HUDEP-2 (cell line): Measurements from ENCODE around the gene OR9Q1.
"Not testable (repeated sequence)": the region's sequence is repeated elsewhere in the genome, so short reads cannot be mapped to it uniquely, and the experiment has no call there.

Experiments
- DNase-seq, 76 experiments: peaks; one replicate each; lab custom pipeline; 2025; ENCODE audit not compliant: unreplicated experiment in 76 of 76; lab: John Stamatoyannopoulos, UW

OR9Q1 gene

GRCh38 chr11:58133309-58134076, 109.8 kb downstream of the OR9Q1 start:
- DNase-seq, result no peak

DNA sequence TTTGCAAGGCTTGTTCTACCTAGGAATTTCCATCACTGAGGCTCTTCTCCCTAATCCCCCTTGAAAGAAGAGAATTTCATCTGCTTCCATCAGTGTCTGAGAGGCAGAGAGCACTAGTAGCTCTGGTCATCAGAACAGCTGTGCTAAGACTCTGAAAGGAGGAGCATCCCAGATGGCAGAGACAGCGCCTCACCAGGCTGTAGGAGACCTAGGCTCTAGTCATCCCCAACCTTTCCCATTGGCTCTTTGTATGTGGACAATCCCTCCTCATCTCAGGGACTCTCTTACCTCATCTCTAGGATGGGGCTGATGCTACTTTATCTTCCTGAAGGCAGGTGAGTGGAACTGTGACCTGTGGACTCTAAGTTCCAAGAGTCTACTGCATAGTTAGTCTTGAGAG, 110.5 kb downstream of the OR9Q1 start:
- no peak for DNase-seq

GRCh38 chr11:58135171-58135570, 111.5 kb downstream of the OR9Q1 start:
- no peak for DNase-seq

- no peak for DNase-seq
Observed at GRCh38 chr11:58142761-58143160, 119.1 kb downstream of the OR9Q1 start.

- no peak for DNase-seq
Observed at GRCh38 chr11:58152781-58153180, 129.1 kb downstream of the OR9Q1 start.

GRCh38 chr11:58164389-58164788, 140.7 kb downstream of the OR9Q1 start:
- no peak for DNase-seq

GRCh38 chr11:58164990-58165389, 141.3 kb downstream of the OR9Q1 start:
- DNase-seq, result no peak

DNA sequence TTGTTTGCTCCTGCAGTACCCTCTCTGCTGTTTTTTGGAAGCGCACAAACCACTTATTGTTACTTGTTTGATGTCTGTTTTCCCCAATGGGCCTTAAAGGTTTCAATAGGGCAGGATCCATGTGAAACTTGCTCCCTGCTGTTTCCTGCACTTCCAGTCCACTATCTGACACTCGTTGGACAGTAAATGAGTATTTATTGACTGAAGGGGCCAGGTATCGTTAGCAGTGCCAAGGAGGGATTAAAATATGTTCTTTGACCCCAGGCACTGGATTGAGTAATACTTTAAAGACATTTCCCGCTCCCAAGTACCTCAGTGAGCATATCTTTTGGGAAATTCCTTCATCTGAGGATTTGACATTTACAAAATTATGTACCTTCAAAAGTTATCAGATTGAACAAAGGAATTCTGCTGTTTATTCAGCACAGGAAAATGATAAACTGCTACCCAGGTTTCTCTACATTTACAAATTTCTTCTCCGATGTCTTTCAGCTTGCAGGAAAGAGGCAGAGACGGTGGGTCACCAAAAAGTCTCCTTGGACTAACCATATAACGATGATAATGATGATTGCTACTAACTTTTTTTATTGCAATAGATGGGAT, 141.9 kb downstream of the OR9Q1 start:
- DNase-seq, result no peak

DNA sequence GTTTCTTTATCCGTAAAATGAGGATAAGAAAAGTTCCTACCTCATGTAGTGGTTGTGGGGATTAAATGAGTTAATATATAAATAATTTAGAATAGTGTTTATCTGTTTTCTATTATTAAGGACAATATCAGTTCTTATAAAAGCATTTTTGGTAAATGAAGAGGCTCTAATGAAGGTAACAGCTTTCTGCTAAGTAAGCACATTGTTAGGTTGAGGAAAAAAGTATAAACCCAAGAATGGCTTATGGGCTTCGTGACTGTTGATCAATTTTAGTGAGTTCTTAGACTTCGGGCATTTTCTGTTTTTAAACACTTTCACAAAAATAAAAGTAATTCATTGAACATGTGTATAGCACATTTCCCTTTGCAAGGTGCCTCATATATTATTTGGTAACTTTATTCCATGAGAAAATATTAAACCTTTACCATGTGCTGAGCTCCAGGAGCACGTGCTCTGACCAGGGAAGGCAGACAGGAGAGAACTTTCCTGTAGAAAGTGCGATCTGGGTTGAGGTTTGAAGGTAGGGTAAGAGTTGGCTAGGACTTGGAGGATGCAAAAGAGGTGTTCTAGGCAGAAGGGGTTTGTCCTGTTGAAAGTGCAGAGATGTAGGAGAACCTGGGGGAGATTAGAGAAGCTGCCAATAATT, 153.9 kb downstream of the OR9Q1 start:
- no peak for DNase-seq

DNA sequence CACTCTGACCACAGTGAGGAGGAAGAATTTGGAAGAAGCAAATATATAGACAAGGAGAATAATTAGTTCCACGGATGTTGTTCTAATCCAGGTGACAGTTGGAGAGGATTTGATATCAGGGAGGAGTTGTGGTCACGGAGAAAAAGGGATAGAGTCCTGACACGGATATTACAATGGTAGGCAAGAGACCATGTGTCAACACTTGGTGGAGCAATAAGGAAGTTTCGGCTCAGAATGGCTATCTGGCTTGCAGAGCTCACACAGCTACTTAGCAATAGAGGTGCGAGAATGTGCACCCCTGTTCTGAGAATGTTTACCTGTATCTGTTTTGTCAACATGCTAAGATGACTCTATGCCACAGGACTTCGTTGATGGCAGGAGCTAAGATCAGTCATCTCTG, 154.8 kb downstream of the OR9Q1 start:
- DNase-seq, result no peak

DNA sequence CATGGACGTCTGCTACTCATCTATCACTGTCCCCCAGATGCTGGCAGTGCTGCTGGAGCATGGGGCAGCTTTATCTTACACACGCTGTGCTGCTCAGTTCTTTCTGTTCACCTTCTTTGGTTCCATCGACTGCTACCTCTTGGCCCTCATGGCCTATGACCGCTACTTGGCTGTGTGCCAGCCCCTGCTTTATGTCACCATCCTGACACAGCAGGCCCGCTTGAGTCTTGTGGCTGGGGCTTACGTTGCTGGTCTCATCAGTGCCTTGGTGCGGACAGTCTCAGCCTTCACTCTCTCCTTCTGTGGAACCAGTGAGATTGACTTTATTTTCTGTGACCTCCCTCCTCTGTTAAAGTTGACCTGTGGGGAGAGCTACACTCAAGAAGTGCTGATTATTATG, 156.0 kb downstream of the OR9Q1 start:
- peak in 1 of 76 experiments; percentile 1 for DNase-seq

- no peak for DNase-seq
Observed at GRCh38 chr11:58186938-58187337, 163.3 kb downstream of the OR9Q1 start.

DNA sequence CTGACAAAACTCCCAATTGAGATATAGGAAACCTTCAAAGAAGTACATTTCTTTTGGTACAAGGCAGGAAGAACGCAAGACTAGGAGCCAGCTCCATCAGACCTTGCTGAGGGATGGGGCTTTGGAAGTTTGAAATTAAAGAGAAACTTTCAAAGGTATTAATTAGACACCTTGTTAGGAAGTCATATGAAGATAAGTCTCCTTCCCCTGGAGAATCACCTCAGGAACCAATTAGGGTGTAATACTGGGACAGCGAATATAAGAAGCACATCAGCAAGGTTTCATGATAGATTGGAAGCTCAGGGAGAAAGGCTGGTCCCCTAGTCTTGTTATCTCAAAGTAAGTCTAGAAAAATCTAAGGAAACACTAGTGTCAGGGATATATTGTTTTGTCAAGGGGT, 165.1 kb downstream of the OR9Q1 start, which contains the start of gene OR9Q2:
TSS of gene OR9Q2 (plus strand) at position 301 of the 400 bp plus-strand sequence. CDS start 1,421 bp downstream, outside the sequence.
- no peak for DNase-seq

DNA sequence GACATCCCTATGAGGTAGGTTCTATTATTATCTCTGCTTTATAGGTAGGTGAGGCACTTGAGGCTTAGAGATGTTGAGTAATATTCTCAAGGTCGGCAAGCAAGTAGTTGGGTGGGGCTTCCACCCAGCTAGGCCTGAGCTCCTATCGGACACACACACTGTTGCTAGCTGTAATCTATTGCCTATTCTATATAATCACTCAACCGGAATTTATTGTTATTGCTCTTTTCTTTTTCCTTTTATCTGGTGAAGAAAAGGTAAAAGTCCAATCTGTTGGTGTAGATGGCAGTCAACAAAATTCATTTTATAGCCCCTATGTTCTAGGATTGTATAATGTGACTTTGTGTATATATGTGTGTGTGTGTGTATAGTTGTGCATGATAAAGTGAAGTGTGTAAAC, 168.5 kb downstream of the OR9Q1 start:
- DNase-seq, result no peak

DNA sequence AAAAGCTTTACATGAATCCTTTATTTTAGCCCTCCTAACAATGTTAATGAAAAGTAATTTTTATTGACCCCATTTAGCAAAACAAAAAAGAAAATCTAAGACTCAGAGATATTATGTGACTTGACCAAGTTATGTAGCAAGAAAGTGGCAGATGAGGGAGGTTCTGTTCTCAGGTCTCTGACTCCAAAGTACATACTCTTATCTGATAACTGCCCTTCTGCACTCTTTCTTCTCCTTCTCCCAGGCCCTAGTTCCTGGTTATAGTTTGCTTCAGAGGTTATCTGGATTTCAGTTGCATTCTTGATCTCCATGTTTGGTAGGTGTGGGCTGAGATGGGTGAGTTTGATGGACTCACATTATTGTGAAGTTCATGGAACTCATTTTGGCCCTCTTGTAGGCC, 169.7 kb downstream of the OR9Q1 start:
- no peak for DNase-seq

DNA sequence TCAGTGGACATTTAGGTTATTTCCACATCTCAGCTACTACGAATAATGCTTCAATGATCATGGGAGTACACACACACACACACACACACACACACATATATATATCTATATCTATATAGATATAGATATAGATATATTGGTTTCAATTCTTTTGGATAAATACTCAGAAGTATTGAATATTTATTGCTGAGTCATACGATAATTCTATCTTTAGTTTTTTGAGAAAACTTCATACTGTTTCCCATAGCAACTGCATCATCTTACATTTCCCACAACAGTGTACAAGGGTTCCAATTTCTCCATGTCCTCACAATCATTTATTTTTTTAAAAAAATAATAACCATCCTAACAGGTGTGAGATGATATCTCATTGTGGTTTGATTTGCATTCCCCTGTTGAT, 172.3 kb downstream of the OR9Q1 start:
- no peak for DNase-seq

DNA sequence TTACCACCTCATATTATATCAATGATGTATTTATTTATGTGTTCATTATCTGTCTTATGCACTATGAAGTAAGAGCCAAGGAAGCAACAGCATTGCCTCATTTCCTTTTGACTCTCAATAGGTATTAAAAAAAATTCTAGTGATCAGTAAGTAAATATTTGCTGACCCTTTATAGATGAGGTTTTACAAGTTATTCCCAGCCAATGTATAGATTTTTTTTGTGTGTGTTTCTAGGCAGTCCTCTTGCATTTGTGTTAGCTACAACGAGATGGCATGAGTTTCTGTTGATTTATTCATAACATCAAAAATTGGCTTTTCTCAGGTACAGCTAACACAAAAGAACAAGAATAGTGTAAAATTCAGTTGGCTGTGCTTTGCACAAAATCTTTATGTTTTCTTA, 175.6 kb downstream of the OR9Q1 start:
- no peak for DNase-seq

GRCh38 chr11:58204042-58204441, 180.4 kb downstream of the OR9Q1 start, which contains the start of gene OR1S2:
OR1S2 (minus strand) TSS chr11:58204142; CDS start chr11:58204142, 0 bp downstream.
- DNase-seq, result no peak

GRCh38 chr11:58212420-58212819, 188.7 kb downstream of the OR9Q1 start, which contains the start of gene OR1S1:
OR1S1 (plus strand) TSS chr11:58212720.
- not testable (repeated sequence) for DNase-seq

DNA sequence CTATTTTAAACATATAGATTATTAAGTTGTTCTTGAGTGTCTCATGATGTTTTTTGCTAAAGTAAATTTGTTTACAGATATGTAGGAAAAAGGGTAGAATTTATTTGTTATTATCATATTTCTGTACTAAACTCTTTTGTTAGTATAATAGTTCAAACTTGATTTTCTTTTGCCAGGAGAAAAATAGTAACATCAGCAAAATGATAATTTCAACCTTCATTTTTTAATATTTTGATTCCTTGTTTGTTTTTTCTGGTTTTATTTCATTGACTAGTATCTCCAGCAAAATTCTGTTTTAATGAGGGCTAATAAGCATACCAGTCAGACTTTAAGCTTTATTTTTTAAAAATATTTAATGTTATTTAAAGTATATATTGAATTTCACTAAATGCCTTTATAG, 192.8 kb downstream of the OR9Q1 start:
- no peak for DNase-seq

- DNase-seq, result no peak
Observed at GRCh38 chr11:58222721-58223120, 199.0 kb downstream of the OR9Q1 start.
